K562 (cell line): Measurements from ENCODE around the gene ZMPSTE24.

Source experiments
- CEBPG ChIP-seq, 3 experiments: fragments of 200-800 bp in 1 of 3; sonication (Bioruptor generic) in 1 of 3; sonication (generic) in 1 of 3; formaldehyde crosslinking in 1 of 3; IDR thresholded peaks in 2 of 3; conservative IDR thresholded peaks in 1 of 3; 2 replicates each; pipeline versions ENCODE4 v1.6.1 to v1.8.0; 2016 to 2022; ENCODE audit warnings: missing compliant biosample characterization in 2 of 3, missing genetic modification characterization in 2 of 3, mild to moderate bottlenecking in 1 of 3, missing genetic modification reagents in 1 of 3
- CTCF ChIP-seq, 3 experiments: IDR thresholded peaks in 2 of 3; conservative IDR thresholded peaks in 1 of 3; 2 replicates each; pipeline ENCODE4 v1.5.1; 2011 to 2012; ENCODE audit warnings: low read length in 3 of 3, mild to moderate bottlenecking in 3 of 3, control low read depth in 2 of 3, improper control_type of control experiment in 1 of 3, inconsistent platforms in 1 of 3, low read depth in 1 of 3, mixed read lengths in 1 of 3, moderate library complexity in 1 of 3; ENCODE audit not compliant: insufficient read depth in 2 of 3
- DLX4 ChIP-seq: fragments of 250-450 bp; sonication (Bioruptor Pico); IDR thresholded peaks from 2 replicates; pipeline ENCODE4 v1.6.1; 2021; ENCODE audit warnings: mild to moderate bottlenecking
- FOXP1 ChIP-seq: sonication (generic); formaldehyde crosslinking; IDR thresholded peaks from 2 replicates; pipeline ENCODE4 v1.8.0; 2022; ENCODE audit warnings: mild to moderate bottlenecking, missing genetic modification reagents
- JUNB ChIP-seq: fragments of 450-650 bp; formaldehyde crosslinking; conservative IDR thresholded peaks from 2 replicates; pipeline ENCODE4 v1.4.0; 2020; ENCODE audit warnings: mild to moderate bottlenecking
- KAT8 ChIP-seq: fragments of 450-650 bp; IDR thresholded peaks from 2 replicates; pipeline ENCODE4 v1.6.1; 2016; ENCODE audit warnings: low read depth, mild to moderate bottlenecking
- PRMT5 ChIP-seq: sonication (generic); formaldehyde crosslinking; IDR thresholded peaks from 2 replicates; pipeline ENCODE4 v1.5.0; 2020; ENCODE audit warnings: missing genetic modification reagents
- ZFP1 ChIP-seq: fragments of 450-650 bp; formaldehyde crosslinking; IDR thresholded peaks from 2 replicates; pipeline ENCODE4 v1.4.0; 2020; ENCODE audit warnings: mild to moderate bottlenecking, mixed read lengths
- ZKSCAN1 ChIP-seq: fragments of 150-350 bp; IDR thresholded peaks from 2 replicates; pipeline ENCODE4 v1.6.1; 2016; ENCODE audit warnings: low read depth, low read length
- ZNF408 ChIP-seq: fragments of 250-450 bp; sonication (Bioruptor Pico); IDR thresholded peaks from 2 replicates; pipeline ENCODE4 v1.4.0; 2020; ENCODE audit warnings: low read depth, mild to moderate bottlenecking, moderate library complexity
- TF ChIP-seq, protein P1 (sequence below): fragments of 200-800 bp; sonication (Bioruptor generic); IDR thresholded peaks from 2 replicates; pipeline ENCODE4 v1.6.1; 2017; ENCODE audit warnings: missing genetic modification characterization, missing compliant biosample characterization

DNA sequence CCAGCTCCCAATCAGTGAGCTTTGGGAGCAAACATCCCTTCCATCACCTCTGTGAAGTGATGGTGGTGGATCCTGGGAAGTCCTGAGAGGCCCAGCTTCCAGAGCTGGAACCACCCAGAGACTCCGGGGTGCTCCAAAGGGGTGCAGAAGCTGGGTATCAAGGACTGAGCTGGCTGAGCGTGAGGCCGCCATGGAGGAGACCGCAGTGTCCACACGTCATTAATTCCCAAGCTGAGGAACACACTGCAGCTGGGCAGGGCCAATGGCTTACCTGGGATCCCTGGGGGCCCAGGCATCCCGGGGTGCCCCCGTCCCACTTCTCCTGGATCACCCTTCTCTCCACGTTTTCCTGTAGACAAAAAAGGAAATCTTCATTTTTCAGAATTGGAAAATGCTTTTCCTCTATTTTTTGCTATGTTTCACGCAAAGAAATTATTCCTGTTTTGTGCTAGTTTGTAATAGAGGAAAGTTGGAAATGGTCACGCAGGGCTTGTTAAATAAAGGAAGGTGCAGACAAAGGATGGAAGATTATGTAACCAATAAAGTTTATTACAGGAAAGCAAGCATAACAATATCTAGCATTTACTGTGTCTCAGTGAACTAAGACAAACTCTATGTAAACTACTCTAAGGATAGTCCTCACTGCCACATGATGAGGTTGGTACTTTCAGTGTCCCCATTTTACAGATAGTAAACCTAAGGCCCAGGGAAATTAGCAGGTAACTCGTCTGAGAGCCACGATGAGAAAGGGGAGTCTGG lies 43.7 kb downstream of the ZMPSTE24 start:
- TF ChIP-seq FOXP1: no peak
- TF ChIP-seq, protein P1, sequence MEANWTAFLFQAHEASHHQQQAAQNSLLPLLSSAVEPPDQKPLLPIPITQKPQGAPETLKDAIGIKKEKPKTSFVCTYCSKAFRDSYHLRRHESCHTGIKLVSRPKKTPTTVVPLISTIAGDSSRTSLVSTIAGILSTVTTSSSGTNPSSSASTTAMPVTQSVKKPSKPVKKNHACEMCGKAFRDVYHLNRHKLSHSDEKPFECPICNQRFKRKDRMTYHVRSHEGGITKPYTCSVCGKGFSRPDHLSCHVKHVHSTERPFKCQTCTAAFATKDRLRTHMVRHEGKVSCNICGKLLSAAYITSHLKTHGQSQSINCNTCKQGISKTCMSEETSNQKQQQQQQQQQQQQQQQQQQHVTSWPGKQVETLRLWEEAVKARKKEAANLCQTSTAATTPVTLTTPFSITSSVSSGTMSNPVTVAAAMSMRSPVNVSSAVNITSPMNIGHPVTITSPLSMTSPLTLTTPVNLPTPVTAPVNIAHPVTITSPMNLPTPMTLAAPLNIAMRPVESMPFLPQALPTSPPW (CRISPR knock-in tag): no peak
- TF ChIP-seq JUNB (CRISPR knock-in tag): no peak
- TF ChIP-seq CTCF (IDR thresholded peaks at IDR 0.05 in 2 of 3, conservative IDR thresholded peaks at IDR 0.05 in 1 of 3; ENCODE audit: insufficient read depth in 2 of 3, low read depth in 1 of 3, low read length in 3 of 3): no peak
- TF ChIP-seq ZNF408 (CRISPR knock-in tag): no peak
- no peak for TF ChIP-seq KAT8
- TF ChIP-seq CEBPG (CRISPR knock-in tag; IDR thresholded peaks at IDR 0.05): no peak
- no peak for TF ChIP-seq CEBPG (tag; conservative IDR thresholded peaks at IDR 0.05 in 1 of 2, IDR thresholded peaks at IDR 0.05 in 1 of 2)
- TF ChIP-seq ZFP1 (CRISPR knock-in tag): no peak
- no peak for TF ChIP-seq PRMT5 (CRISPR knock-in tag)
- TF ChIP-seq DLX4 (CRISPR knock-in tag): no peak
- no peak for TF ChIP-seq ZKSCAN1
